Vagina (tissue), 2 donors: ENCODE results near the gene SHD.

Source experiments
- POLR2A ChIP-seq, 2 donors: fragments of 450-650 bp; IDR thresholded peaks; one replicate each; pipeline ENCODE4 v1.6.1; 2017; ENCODE audit warnings: antibody characterized with exemption in 2 of 2, mild to moderate bottlenecking in 2 of 2, moderate library complexity in 2 of 2
- TF ChIP-seq, protein P1 (sequence below), 3 experiments: fragments of 450-650 bp in 2 of 3; fragments of 200-600 bp in 1 of 3; sonication (generic) in 1 of 3; IDR thresholded peaks; one replicate each; pipeline ENCODE4 v1.5.1; 2017 to 2019; ENCODE audit warnings: antibody characterized with exemption in 3 of 3, mild to moderate bottlenecking in 2 of 3, moderate library complexity in 2 of 3

DNA sequence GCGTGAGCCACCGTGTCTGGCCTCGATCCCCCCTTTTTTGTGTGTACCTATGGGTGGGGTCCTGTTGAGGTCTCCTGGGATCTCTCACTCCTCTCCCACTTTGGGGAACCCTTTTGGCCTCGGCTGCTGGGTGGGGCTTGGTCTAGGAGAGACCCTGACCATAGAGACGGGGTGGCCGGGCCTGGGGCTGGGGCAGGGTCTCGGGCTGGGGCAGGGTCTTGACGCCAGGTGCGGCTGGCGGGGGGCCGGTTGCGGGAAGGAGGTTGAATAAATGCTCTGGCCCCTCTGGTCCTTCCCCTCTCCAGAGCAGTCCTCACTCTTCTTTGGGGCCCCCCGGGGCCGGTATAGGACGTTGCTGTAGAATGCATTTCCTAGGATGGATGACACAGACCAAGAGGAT, 13.4 kb downstream of the SHD start:
- TF ChIP-seq, protein P1, sequence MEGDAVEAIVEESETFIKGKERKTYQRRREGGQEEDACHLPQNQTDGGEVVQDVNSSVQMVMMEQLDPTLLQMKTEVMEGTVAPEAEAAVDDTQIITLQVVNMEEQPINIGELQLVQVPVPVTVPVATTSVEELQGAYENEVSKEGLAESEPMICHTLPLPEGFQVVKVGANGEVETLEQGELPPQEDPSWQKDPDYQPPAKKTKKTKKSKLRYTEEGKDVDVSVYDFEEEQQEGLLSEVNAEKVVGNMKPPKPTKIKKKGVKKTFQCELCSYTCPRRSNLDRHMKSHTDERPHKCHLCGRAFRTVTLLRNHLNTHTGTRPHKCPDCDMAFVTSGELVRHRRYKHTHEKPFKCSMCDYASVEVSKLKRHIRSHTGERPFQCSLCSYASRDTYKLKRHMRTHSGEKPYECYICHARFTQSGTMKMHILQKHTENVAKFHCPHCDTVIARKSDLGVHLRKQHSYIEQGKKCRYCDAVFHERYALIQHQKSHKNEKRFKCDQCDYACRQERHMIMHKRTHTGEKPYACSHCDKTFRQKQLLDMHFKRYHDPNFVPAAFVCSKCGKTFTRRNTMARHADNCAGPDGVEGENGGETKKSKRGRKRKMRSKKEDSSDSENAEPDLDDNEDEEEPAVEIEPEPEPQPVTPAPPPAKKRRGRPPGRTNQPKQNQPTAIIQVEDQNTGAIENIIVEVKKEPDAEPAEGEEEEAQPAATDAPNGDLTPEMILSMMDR (IDR thresholded peaks at IDR 0.05) = no peak
- TF ChIP-seq POLR2A (IDR thresholded peaks at IDR 0.05) = no peak
